Cardiac muscle cell (in vitro differentiated cells and primary cell): ENCODE measurements around the gene RAP2C. TPM values are rescaled to one million over a fixed set of nuclear protein-coding genes. Genes with fewer than 3 reads are reported as not detected.
A peak's percentile ranks its signal among the peaks of the same experiment; 100 is the strongest.

Experiments used
- DNase-seq, 2 donors: peaks; one replicate each; pipeline versions ENCODE4 v3.0.0 to v3.0.0-alpha.2; 2010 to 2017; ENCODE audit warnings: low read depth in 1 of 2, low spot score in 1 of 2
- H3K27ac ChIP-seq: fragments of 200-600 bp; sonication (generic); 2 replicates; pipeline ENCODE4 v1.5.1; 2016
- H3K27me3 ChIP-seq: fragments of 200-600 bp; sonication (generic); 2 replicates; pipeline ENCODE4 v1.6.0; 2016; ENCODE audit warnings: control low read depth
- H3K36me3 ChIP-seq: fragments of 200-600 bp; sonication (generic); 2 replicates; pipeline ENCODE4 v1.5.1; 2016; ENCODE audit warnings: control low read depth
- H3K4me1 ChIP-seq: fragments of 200-600 bp; sonication (generic); 2 replicates; pipeline ENCODE4 v1.8.1; 2017; ENCODE audit warnings: low read depth, mild to moderate bottlenecking, mixed run types
- H3K4me3 ChIP-seq: fragments of 200-600 bp; sonication (generic); 2 replicates; pipeline ENCODE4 v1.5.1; 2016; ENCODE audit warnings: mild to moderate bottlenecking
- H3K9me3 ChIP-seq: fragments of 200-600 bp; sonication (generic); 2 replicates; pipeline ENCODE4 v1.5.1; 2017; ENCODE audit warnings: low read depth, mild to moderate bottlenecking, control low read depth
- polyA plus RNA-seq: library from polyadenylated mRNA; unstranded; fragments of >200 nt; fragmentation: Nextera tagmentation; extraction: Ambion mirVana; gene quantifications from 2 replicates; pipeline ENCODE4 v1.2.1, GENCODE V29; 2016
- total RNA-seq: library from RNA; depleted of rRNA; stranded (reverse); fragments of >200 nt; gene quantifications from 2 replicates; pipeline ENCODE4 v1.2.3, GENCODE V29; 2016
- TF ChIP-seq, protein P1 (sequence below): IDR thresholded peaks from 2 replicates; pipeline ENCODE4 v1.5.1; 2012; ENCODE audit warnings: low read depth, mild to moderate bottlenecking, low read length

RAP2C gene
- total and polyA plus RNA-seq, 2 experiments from 2014 or later: 28.7 to 32.6 TPM

DNA sequence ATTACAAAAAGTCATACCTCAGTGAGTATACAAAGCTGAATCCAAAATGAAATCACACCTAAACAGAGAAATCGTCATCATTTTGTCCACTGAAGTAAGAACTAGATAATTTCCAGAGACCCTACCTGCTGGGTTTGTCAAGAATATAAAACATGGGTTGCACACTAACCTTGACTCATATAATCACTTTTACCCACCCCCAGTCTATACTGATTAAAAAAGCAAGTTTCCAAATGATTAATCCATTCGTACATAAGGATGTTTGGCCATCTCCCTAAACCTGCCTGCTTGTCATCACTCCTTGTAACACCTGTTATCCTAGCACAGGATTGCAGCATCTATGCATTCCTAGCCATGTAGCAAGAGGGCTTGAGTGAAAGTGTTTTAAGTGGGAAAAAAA, 4.7 kb downstream of the RAP2C start:
- peaks cover 20% of the 10 kb centered on the region for H3K36me3 ChIP-seq
- peak; percentile 2 to 24 for DNase-seq
- TF ChIP-seq, protein P1, sequence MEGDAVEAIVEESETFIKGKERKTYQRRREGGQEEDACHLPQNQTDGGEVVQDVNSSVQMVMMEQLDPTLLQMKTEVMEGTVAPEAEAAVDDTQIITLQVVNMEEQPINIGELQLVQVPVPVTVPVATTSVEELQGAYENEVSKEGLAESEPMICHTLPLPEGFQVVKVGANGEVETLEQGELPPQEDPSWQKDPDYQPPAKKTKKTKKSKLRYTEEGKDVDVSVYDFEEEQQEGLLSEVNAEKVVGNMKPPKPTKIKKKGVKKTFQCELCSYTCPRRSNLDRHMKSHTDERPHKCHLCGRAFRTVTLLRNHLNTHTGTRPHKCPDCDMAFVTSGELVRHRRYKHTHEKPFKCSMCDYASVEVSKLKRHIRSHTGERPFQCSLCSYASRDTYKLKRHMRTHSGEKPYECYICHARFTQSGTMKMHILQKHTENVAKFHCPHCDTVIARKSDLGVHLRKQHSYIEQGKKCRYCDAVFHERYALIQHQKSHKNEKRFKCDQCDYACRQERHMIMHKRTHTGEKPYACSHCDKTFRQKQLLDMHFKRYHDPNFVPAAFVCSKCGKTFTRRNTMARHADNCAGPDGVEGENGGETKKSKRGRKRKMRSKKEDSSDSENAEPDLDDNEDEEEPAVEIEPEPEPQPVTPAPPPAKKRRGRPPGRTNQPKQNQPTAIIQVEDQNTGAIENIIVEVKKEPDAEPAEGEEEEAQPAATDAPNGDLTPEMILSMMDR: no peak

DNA sequence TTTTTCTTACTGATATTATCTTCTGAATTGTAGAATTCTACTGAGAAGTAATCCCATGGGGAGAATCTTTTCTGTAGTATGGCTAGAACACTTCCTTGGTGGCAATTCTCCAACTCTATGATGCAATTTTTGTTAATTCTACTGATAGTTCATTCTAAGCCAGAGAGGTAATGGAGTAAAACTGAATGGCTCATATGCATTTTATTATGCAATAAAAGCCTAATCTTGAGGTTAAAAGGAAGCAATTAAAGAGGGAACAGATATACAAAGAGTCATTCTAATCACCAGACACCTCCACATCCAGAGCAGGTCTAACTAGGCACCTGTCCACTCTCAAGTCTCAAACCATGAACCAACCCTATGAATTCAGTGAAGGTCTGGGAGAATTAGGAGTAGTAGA, 9.7 kb downstream of the RAP2C start:
- TF ChIP-seq, protein P1: no peak
- H3K36me3 ChIP-seq: peaks cover 31% of the 10 kb centered on the region
- no peaks in the 10 kb centered on the region for H3K27me3 ChIP-seq
- no peak overlapping the region for H3K4me3 ChIP-seq
- peak in 1 of 2 donors; percentile 75 for DNase-seq
- H3K27ac ChIP-seq: no peak overlapping the region
- H3K4me1 ChIP-seq: peaks cover 15% of the 10 kb centered on the region
- H3K9me3 ChIP-seq: no peaks in the 10 kb centered on the region

More for the DNA sequence above, 4.7 kb downstream of the RAP2C start:
- H3K4me3 ChIP-seq: no peak overlapping the region
- H3K27ac ChIP-seq: no peak overlapping the region
- peaks cover 16% of the 10 kb centered on the region for H3K4me1 ChIP-seq
- no peaks in the 10 kb centered on the region for H3K27me3 ChIP-seq
- no peaks in the 10 kb centered on the region for H3K9me3 ChIP-seq

DNA sequence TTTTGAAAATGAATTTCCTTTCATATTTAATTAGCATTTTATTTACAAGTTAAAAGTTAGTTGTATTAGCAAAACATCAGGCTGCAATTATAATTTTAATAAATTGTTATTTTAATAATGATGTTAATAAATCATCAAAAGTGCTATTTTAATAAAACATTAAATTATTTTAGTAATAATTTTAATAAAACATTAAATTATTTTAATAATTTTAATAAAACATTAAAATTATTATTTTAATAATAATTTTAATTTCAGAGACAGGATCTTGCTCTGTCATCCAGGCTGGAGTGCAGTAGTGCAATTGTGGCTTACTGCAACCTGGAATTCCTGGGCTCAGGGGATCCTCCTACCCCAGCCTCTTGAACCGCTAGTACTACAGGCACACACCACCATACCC, 10.8 kb downstream of the RAP2C start:
- Histone ChIP-seq H3K4me1 (peaks cover 15% of the 10 kb centered on the region), H3K27me3 (no peaks in the 10 kb centered on the region), H3K27ac (no peak overlapping the region), H3K36me3 (peaks cover 30% of the 10 kb centered on the region), H3K9me3 (no peaks in the 10 kb centered on the region), H3K4me3 (no peak overlapping the region)
- DNase-seq: no peak
- TF ChIP-seq, protein P1: no peak

DNA sequence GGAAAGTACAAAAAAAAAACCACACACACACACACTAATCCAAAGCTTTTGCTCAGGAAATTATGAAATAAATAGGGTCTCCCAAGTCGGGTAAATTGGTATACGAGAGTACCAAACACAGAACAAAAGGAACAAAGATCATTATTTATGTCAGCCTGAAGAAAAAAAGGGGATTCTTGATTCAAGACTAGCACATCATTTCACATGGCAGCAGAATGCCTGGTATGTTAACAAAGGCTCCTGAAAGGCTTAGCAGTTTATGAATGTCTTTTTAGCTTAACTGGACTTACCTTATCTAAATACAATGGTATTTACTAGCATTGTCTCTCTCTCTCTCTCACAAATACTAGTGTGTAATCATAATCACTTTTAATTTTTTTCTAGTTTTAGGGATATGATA, 11.3 kb downstream of the RAP2C start:
- Histone ChIP-seq H3K36me3 (peaks cover 29% of the 10 kb centered on the region), H3K27ac (no peak overlapping the region), H3K4me3 (no peak overlapping the region), H3K4me1 (peaks cover 15% of the 10 kb centered on the region), H3K9me3 (no peaks in the 10 kb centered on the region), H3K27me3 (no peaks in the 10 kb centered on the region)
- DNase-seq: peak in 1 of 2 donors; percentile 1
- TF ChIP-seq, protein P1: no peak

DNA sequence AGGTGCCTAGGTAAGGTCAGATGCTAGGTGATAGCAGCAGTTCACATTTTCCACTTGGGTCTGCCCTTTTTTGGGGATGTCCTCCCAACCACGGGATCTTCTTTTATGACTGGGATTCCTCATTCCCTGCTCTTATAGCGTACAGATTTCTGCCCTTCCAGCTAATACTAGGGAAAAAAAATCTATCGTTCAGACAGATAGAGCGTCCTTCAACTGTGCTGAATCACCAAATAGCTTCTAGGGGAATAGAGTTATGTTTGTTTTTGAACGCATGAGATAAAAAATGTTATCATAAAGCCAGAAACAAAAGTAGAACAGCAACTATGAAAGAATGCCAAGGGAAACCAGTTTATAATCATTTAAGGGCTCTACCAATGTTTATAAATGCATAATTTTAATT, 13.0 kb downstream of the RAP2C start:
- Histone ChIP-seq H3K9me3 (no peaks in the 10 kb centered on the region), H3K4me1 (peaks cover 15% of the 10 kb centered on the region), H3K4me3 (no peak overlapping the region), H3K36me3 (peaks cover 27% of the 10 kb centered on the region), H3K27me3 (no peaks in the 10 kb centered on the region), H3K27ac (no peak overlapping the region)
- TF ChIP-seq, protein P1: no peak
- peak in 1 of 2 donors; percentile 16 for DNase-seq

DNA sequence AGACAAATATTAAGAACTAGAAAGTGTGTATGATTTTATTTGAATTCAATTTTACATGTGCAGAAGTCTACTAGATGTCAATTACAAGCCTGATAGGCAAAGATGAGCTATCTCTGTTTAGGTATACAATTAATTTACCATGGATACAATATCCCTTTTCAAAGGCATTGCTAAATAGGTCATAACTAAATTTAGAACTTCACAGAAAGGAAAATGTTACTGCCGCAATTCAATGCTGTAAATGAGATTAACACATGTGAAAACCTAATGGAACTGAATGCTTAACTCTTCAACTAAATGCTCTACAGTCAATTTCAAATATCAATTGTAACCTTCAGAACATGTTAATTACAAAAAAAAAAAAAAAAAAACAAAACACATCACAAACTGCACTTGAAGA, 14.6 kb downstream of the RAP2C start:
- TF ChIP-seq, protein P1: no peak
- H3K4me1 ChIP-seq: peaks cover 15% of the 10 kb centered on the region
- no peaks in the 10 kb centered on the region for H3K9me3 ChIP-seq
- DNase-seq: no peak
- no peak overlapping the region for H3K4me3 ChIP-seq
- H3K36me3 ChIP-seq: peaks cover 26% of the 10 kb centered on the region
- H3K27me3 ChIP-seq: no peaks in the 10 kb centered on the region
- no peak overlapping the region for H3K27ac ChIP-seq
